Activated CD8-positive, alpha-beta memory T cell treated with anti-CD3 and anti-CD28 coated beads, Interleukin-2, amount 50 U/mL, for 1 hour (primary cell): ENCODE results near the gene WNT9B.

Experiments used
- DNase-seq: peaks from one replicate; pipeline ENCODE4 v3.0.0-alpha.2; 2020; ENCODE audit errors: extremely low read depth

The WNT9B gene

GRCh38 chr17:46853896-46854444 lies 2.6 kb downstream of the WNT9B start:
- DNase-seq, result no peak

- no peak for DNase-seq
Measured at GRCh38 chr17:46854515-46854914, 3.1 kb downstream of the WNT9B start.

- DNase-seq, result no peak
Measured at GRCh38 chr17:46854948-46855347, 3.6 kb downstream of the WNT9B start.

- DNase-seq, result no peak
Measured at GRCh38 chr17:46857600-46857999, 6.2 kb downstream of the WNT9B start.

GRCh38 chr17:46859996-46860395 lies 8.6 kb downstream of the WNT9B start:
- no peak for DNase-seq

GRCh38 chr17:46862949-46863348 lies 11.6 kb downstream of the WNT9B start:
- DNase-seq, result no peak

GRCh38 chr17:46863383-46864121 lies 12.2 kb downstream of the WNT9B start:
- no peak for DNase-seq

GRCh38 chr17:46865100-46865499 lies 13.7 kb downstream of the WNT9B start:
- no peak for DNase-seq

GRCh38 chr17:46866325-46866724 lies 14.9 kb downstream of the WNT9B start:
- DNase-seq, result no peak

- DNase-seq, result no peak
Measured at GRCh38 chr17:46866747-46867146, 15.4 kb downstream of the WNT9B start.

- no peak for DNase-seq
Measured at GRCh38 chr17:46868689-46869187, 17.4 kb downstream of the WNT9B start.

- no peak for DNase-seq
Measured at GRCh38 chr17:46869296-46869695, 17.9 kb downstream of the WNT9B start.

GRCh38 chr17:46869975-46870803 lies 18.8 kb downstream of the WNT9B start:
- DNase-seq, result no peak

GRCh38 chr17:46872421-46872820 lies 21.0 kb downstream of the WNT9B start:
- no peak for DNase-seq

GRCh38 chr17:46873941-46874645 lies 22.7 kb downstream of the WNT9B start:
- no peak for DNase-seq

GRCh38 chr17:46874906-46875305 lies 23.5 kb downstream of the WNT9B start:
- DNase-seq, result no peak

GRCh38 chr17:46875849-46876352 lies 24.5 kb downstream of the WNT9B start:
- no peak for DNase-seq

GRCh38 chr17:46876353-46876887 lies 25.0 kb downstream of the WNT9B start:
- no peak for DNase-seq

- no peak for DNase-seq
Measured at GRCh38 chr17:46876926-46877325, 25.5 kb downstream of the WNT9B start.

- DNase-seq, result no peak
Measured at GRCh38 chr17:46877466-46877865, 26.1 kb downstream of the WNT9B start.

GRCh38 chr17:46878055-46878454 lies 26.7 kb downstream of the WNT9B start:
- no peak for DNase-seq

GRCh38 chr17:46879101-46879500 lies 27.7 kb downstream of the WNT9B start:
- no peak for DNase-seq
